Measurements from ENCODE around the gene PBX1. TPM values are rescaled to one million over a fixed set of nuclear protein-coding genes. Genes with fewer than 3 reads are reported as not detected.

PBX1 gene
- total RNA-seq, 2 experiments from 2014 or later, result 0.18 to 0.37 TPM

DNA sequence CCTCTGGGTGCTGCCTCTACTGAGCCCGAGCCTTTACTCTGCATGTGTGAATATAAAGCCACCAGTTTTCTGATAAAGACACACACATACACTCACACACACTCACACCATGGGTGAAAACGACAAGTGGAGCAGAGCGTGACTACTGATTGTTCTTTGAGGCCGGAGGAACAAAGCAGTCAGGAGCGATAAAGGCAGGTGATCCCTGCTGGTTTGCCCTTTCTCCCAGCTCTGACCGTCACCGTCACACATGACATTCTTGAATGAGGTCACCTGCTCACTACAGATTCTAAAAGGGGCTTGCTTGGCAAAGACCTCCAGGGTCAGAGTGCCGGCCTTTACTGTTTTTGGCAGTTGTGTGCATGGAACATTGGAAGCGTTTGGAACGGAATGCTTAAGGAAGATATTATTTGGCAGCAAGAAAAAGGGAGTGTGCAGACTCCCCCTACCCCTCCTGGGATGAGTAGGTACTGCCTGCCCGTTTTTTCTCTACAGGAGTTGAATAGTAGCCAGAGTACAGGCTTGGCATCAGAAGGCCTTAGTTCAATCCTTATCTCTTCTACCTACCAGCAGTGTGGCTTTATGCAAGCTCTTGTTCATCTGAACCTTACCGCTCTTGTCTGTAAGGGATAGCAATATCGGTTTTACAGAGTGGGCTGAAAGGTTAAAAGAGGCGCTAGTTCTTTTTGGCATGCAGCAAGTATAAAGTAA lies 79.7 kb downstream of the PBX1 start:
- CTCF ChIA-PET, result no interaction called here
- POLR2A ChIA-PET, result no interaction called here
- Mint-ChIP-seq H3K27ac (no peak overlapping the region), H3K27me3 (no peaks in the 10 kb centered on the region), H3K4me1 (no peaks in the 10 kb centered on the region), H3K9me3 (ENCODE audit: low read depth) (peaks cover 2% of the 10 kb centered on the region), H3K36me3 (ENCODE audit: low read depth) (no peaks in the 10 kb centered on the region), H3K4me3 (no peak overlapping the region)
- ATAC-seq (no peak), DNase-seq (no peak)
- intact Hi-C loops (cut with DNase I, micrococcal nuclease), result no loop called here

DNA sequence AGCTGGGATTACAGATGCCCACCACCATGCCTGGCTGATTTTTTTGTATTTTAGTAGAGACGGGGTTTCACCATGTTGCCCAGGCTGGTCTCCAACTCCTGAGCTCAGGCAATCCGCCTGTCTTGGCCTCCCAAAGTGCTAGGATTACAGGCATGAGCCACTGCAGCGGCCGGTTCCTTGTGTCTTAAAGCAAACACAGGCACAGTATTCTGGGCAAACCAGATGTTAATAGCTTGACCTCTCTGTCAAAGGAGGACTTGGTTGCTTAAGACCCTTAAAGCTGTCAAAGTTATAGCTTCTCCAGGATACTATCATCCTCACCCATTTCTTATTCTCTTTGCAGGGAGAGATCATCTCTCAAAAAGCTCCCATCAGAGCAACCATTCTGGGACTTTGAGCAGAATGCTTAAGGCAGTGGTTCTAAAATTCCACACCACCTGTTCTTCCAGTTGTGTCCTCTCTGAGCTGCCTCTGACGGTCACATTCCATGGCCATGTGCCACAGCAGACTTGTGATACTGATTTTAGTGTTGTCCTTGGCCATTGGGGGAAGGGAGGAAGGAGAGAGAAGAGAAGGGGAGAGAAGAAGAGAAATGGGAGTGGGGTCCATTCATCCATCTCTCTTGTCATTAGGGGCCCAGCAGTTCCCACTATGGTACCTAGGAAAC lies 81.8 kb downstream of the PBX1 start:
- no peaks in the 10 kb centered on the region for H3K4me1 Mint-ChIP-seq
- no peak overlapping the region for H3K27ac Mint-ChIP-seq
- no peaks in the 10 kb centered on the region for H3K27me3 Mint-ChIP-seq
- no peak overlapping the region for H3K4me3 Mint-ChIP-seq
- no peak for DNase-seq
- H3K36me3 Mint-ChIP-seq (ENCODE audit: low read depth), result no peaks in the 10 kb centered on the region
- peaks cover 2% of the 10 kb centered on the region for H3K9me3 Mint-ChIP-seq (ENCODE audit: low read depth)
- CTCF ChIA-PET, result interaction anchor here (0.5 kb wide), 1 partner anchor 1205 kb away, joined by 3 read pairs; no protein-coding TSS in a partner anchor
- ATAC-seq, result no peak
- POLR2A ChIA-PET, result no interaction called here
- intact Hi-C loops (cut with DNase I, micrococcal nuclease), result no loop called here

DNA sequence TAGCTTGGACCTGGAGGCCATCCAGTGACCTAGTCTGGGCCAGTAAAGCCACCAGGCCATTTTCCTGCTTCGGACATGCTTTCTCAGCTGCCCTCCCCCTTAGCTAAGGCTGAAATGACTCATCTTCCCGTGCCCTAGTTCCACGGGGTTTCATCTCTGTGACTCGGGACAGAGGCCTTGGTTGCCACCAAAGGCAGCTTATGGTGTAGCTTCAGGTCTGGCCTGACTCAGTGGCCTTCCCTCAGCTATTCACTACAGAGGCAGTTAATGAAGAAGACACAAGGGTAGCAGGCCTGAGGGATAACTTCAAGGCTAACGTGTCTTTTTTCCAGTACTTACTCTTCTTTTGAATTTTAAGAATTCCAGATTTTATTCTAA lies 82.4 kb downstream of the PBX1 start:
- ATAC-seq (no peak), DNase-seq (no peak)
- Mint-ChIP-seq H3K27ac (no peak overlapping the region), H3K36me3 (ENCODE audit: low read depth) (no peaks in the 10 kb centered on the region), H3K4me1 (no peaks in the 10 kb centered on the region), H3K4me3 (no peak overlapping the region), H3K9me3 (ENCODE audit: low read depth) (peaks cover 2% of the 10 kb centered on the region), H3K27me3 (no peaks in the 10 kb centered on the region)
- ChIA-PET POLR2A (no interaction called here), CTCF (no interaction called here)
- intact Hi-C loops (cut with DNase I, micrococcal nuclease), result no loop called here

DNA sequence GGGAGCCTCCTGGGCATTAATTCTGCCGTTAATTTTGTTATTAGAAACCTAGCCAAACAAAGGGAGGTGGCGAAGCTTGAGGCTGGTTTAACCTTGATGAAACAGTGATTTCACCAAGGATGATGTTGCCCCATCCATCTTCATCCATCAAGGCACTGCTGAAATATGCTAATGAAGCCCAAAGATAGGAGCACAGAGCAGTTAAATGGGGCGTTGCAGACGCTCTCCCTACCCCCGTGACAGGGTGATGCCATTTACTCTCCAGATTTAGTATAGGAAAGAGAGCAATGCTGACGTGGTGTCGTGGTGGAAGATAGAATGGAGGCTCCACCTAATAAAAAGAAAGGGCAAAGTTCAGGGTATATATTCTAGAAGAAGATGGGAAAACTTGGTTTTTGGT lies 84.0 kb downstream of the PBX1 start:
- intact Hi-C loops (cut with DNase I, micrococcal nuclease), result no loop called here
- H3K27ac Mint-ChIP-seq, result no peak overlapping the region
- H3K4me3 Mint-ChIP-seq, result no peak overlapping the region
- peaks cover 2% of the 10 kb centered on the region for H3K9me3 Mint-ChIP-seq (ENCODE audit: low read depth)
- no peaks in the 10 kb centered on the region for H3K4me1 Mint-ChIP-seq
- H3K27me3 Mint-ChIP-seq, result no peaks in the 10 kb centered on the region
- DNase-seq (no peak), ATAC-seq (no peak)
- H3K36me3 Mint-ChIP-seq (ENCODE audit: low read depth), result no peaks in the 10 kb centered on the region
- ChIA-PET CTCF (interaction anchor here (0.6 kb wide), 1 partner anchor 454 kb away, joined by 4 read pairs; no protein-coding TSS in a partner anchor), POLR2A (no interaction called here)

DNA sequence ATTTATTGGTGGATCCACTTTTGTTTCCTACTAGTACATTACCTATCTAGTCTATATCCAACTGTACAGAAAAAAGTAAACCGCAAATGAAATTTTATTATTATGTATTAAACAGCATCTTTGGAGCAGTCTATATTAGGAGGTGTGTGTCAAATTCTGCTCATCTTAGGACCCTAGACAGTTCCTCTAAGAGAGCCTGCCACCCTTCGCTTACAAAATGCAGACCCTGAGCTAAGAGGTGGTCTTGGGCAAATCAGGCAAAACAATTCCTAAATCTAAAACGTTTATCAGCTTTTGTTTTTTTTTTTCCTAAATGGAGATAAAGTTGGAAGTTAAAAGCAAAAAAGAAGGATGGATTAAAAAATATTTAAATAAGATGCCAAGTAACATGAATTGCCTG lies 85.3 kb downstream of the PBX1 start:
- ChIA-PET POLR2A (no interaction called here), CTCF (no interaction called here)
- peaks cover 2% of the 10 kb centered on the region for H3K9me3 Mint-ChIP-seq (ENCODE audit: low read depth)
- no peak for DNase-seq
- intact Hi-C loops (cut with DNase I, micrococcal nuclease), result no loop called here
- H3K36me3 Mint-ChIP-seq (ENCODE audit: low read depth), result no peaks in the 10 kb centered on the region
- ATAC-seq, result no peak
- no peak overlapping the region for H3K27ac Mint-ChIP-seq
- H3K4me3 Mint-ChIP-seq, result no peak overlapping the region
- H3K27me3 Mint-ChIP-seq, result no peaks in the 10 kb centered on the region
- H3K4me1 Mint-ChIP-seq, result no peaks in the 10 kb centered on the region

DNA sequence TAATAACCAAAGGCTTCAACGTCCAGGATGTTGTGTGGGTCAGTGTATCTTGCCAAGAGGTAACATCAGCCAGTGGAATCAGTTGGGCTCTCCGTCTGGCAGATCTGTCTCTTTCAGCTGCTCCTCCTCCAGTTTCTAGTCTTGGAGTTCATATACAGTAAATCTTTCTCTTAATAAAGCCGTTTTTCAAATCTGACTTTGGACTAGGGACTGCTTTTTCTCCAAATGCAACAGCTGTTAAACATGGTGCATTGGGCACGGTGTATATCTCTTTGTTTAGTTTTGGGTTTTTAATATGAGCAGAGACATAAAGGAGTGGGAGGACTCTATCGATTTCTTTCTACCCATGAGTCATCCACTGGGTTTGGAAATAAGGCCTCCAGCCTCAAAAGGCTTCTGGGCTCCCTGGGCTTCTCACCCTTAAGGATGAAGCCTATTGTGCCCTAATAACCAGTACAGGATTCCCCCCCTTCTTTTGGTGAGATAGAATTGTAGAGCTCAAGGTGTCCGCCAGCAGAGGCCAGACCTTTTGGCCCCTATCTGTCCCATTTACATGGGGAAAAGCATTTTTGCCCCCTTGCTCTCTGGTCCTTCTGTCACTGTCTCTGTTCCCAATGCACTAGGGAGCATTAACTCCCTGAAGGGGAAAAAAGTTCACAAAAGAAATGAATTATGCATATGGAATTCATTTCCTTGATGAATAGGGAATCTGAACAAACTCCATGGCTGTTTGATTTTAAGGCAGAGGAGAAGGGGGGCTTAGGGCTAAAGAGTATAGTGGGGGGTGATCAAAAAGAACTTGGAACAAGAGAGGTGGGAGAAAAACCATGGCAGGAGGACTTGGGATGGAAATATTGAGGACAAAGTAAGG lies 86.0 kb downstream of the PBX1 start:
- H3K4me1 Mint-ChIP-seq, result no peaks in the 10 kb centered on the region
- H3K4me3 Mint-ChIP-seq, result no peak overlapping the region
- no peaks in the 10 kb centered on the region for H3K36me3 Mint-ChIP-seq (ENCODE audit: low read depth)
- intact Hi-C loops (cut with DNase I, micrococcal nuclease), result no loop called here
- POLR2A ChIA-PET, result no interaction called here
- H3K27me3 Mint-ChIP-seq, result no peaks in the 10 kb centered on the region
- DNase-seq (no peak), ATAC-seq (no peak)
- H3K9me3 Mint-ChIP-seq (ENCODE audit: low read depth), result peaks cover 2% of the 10 kb centered on the region
- CTCF ChIA-PET, result no interaction called here
- no peak overlapping the region for H3K27ac Mint-ChIP-seq

DNA sequence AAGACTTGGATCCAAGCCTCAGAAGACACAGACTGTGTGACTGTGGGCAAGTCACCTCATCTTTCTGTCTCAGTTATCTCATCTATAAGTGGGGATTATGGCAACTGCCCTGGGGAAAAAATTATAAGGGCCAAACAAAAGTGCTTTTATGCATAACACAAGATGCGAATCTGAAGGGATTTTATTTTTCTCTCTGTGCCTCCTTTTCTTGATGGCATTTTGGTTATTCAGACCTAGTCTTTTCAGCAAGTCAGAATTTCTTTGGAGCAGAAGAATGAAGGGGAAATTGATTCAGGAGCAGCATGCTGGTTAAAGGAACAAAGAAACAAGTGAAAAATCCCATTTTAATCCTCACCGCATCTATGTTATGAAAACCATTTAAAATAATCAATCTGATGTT lies 86.9 kb downstream of the PBX1 start:
- no peaks in the 10 kb centered on the region for H3K27me3 Mint-ChIP-seq
- intact Hi-C loops (cut with DNase I, micrococcal nuclease), result no loop called here
- DNase-seq, result no peak

DNA sequence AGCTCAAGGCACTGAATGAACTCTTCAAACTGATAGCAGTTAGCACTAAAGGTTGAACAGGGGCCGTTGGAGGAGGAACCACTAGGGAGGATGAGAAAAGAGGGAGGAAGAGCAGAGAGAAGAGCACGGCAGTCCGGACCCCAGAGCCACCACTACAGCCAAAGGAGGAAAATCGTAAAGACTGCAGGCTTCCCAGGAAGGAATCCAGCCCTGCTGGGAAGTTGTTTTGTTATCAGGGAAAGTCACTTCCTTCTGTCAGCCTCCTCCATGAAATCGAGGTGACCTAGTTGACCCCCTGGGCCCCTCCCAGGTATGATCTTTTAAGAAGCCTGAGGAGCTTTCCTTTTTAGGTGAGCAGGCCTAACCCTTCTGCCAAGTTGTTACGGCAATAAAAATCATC lies 88.2 kb downstream of the PBX1 start:
- DNase-seq (no peak), ATAC-seq (no peak)
- no peak overlapping the region for H3K4me3 Mint-ChIP-seq
- ChIA-PET CTCF (no interaction called here), POLR2A (no interaction called here)
- no peak overlapping the region for H3K27ac Mint-ChIP-seq
- H3K36me3 Mint-ChIP-seq (ENCODE audit: low read depth), result no peaks in the 10 kb centered on the region
- intact Hi-C loops (cut with DNase I, micrococcal nuclease), result no loop called here
- H3K9me3 Mint-ChIP-seq (ENCODE audit: low read depth), result peaks cover 2% of the 10 kb centered on the region
- peaks cover 5% of the 10 kb centered on the region for H3K27me3 Mint-ChIP-seq
- peaks cover 4% of the 10 kb centered on the region for H3K4me1 Mint-ChIP-seq

More for the DNA sequence above, 86.9 kb downstream of the PBX1 start:
- Mint-ChIP-seq H3K9me3 (ENCODE audit: low read depth) (peaks cover 2% of the 10 kb centered on the region), H3K4me3 (no peak overlapping the region), H3K27ac (no peak overlapping the region), H3K4me1 (no peaks in the 10 kb centered on the region), H3K36me3 (ENCODE audit: low read depth) (no peaks in the 10 kb centered on the region)
- ATAC-seq, result no peak
- ChIA-PET CTCF (no interaction called here), POLR2A (no interaction called here)

DNA sequence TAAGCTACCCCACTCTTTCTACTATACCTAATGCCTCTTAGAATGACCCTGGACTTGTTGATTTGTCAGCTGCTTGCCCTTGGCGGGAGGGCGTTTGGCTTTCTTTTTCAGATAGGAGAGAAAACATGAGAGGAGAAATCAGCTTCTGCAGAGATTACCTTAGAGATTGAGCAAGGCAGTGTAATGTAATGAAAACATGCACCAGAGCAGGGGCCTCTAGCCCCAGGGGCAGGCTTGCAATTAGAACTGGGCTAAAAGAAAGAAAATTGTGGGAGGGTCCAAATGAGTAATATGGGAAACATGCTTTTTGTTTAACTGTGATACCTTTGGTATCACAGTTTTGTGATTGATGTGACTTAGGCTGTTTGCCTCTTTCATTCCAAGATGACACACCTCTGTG lies 89.7 kb downstream of the PBX1 start:
- H3K36me3 Mint-ChIP-seq (ENCODE audit: low read depth), result no peaks in the 10 kb centered on the region
- ATAC-seq (no peak), DNase-seq (no peak)
- peaks cover 4% of the 10 kb centered on the region for H3K4me1 Mint-ChIP-seq
- no peaks in the 10 kb centered on the region for H3K9me3 Mint-ChIP-seq (ENCODE audit: low read depth)
- H3K27ac Mint-ChIP-seq, result no peak overlapping the region
- H3K4me3 Mint-ChIP-seq, result no peak overlapping the region
- ChIA-PET POLR2A (no interaction called here), CTCF (no interaction called here)
- peaks cover 5% of the 10 kb centered on the region for H3K27me3 Mint-ChIP-seq
- intact Hi-C loops (cut with DNase I, micrococcal nuclease), result no loop called here

DNA sequence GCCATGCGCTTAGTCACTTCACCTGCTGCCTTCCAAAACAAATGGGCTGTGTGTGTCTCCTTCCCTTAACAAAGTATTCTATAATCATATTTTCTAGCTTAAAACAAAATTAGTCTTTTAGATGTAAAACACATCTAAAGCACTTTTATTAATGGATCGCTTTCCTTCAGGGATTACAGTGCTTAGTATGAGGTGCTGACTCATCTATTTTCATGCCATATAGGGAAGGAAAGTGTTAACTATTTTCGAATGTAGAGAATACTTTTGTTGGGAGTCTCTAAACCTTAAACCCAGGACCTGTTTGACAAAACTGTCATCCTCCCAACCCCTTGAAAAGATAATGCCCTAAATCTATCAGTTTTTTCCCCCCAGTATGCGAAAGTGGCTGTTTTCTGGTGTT lies 90.2 kb downstream of the PBX1 start:
- H3K36me3 Mint-ChIP-seq (ENCODE audit: low read depth), result no peaks in the 10 kb centered on the region
- intact Hi-C loops (cut with DNase I, micrococcal nuclease), result no loop called here
- peaks cover 5% of the 10 kb centered on the region for H3K27me3 Mint-ChIP-seq
- CTCF ChIA-PET, result no interaction called here
- no peak overlapping the region for H3K4me3 Mint-ChIP-seq
- H3K4me1 Mint-ChIP-seq, result peaks cover 4% of the 10 kb centered on the region
- ATAC-seq, result no peak
- no peaks in the 10 kb centered on the region for H3K9me3 Mint-ChIP-seq (ENCODE audit: low read depth)
- POLR2A ChIA-PET, result no interaction called here
- DNase-seq, result no peak
- no peak overlapping the region for H3K27ac Mint-ChIP-seq

DNA sequence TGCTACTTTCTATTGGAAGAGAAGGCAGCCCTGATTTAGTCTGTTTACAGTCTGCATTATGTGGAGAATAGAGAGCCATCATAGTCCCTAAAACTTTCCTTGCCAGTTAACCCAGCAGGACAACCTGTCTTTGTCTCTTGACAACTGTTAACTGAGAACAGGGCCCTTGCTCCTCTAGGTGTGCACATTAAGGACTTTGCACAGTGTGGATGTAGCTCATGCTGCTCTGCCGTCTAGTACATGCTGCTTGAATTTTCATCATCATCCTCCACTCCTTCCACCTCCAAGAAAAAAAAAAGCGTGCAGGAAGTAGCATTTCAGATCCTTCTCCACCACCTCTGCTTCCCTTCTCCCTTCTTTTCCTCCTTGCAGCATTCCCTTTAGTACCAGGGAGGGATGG lies 91.5 kb downstream of the PBX1 start:
- peaks cover 5% of the 10 kb centered on the region for H3K27me3 Mint-ChIP-seq
- no peak overlapping the region for H3K4me3 Mint-ChIP-seq
- H3K4me1 Mint-ChIP-seq, result peaks cover 4% of the 10 kb centered on the region
- no peaks in the 10 kb centered on the region for H3K36me3 Mint-ChIP-seq (ENCODE audit: low read depth)
- POLR2A ChIA-PET, result no interaction called here
- ATAC-seq, result no peak
- intact Hi-C loops (cut with DNase I, micrococcal nuclease), result no loop called here
- no peaks in the 10 kb centered on the region for H3K9me3 Mint-ChIP-seq (ENCODE audit: low read depth)
- H3K27ac Mint-ChIP-seq, result no peak overlapping the region
- CTCF ChIA-PET, result no interaction called here
- DNase-seq, result no peak

Data from activated CD4-positive, alpha-beta T cell treated with anti-CD3 and anti-CD28 coated beads for 36 hours (primary cell).